SK-N-SH (cell line): ENCODE results near the gene PCNA.

Source experiments
- JUND ChIP-seq: IDR thresholded peaks from 2 replicates; pipeline ENCODE4 v1.4.0; 2012
- RAD21 ChIP-seq: IDR thresholded peaks from 2 replicates; pipeline ENCODE4 v1.6.1; 2012; ENCODE audit warnings: mild to moderate bottlenecking, low read length
- RFX5 ChIP-seq: IDR thresholded peaks from 2 replicates; pipeline ENCODE4 v1.6.1; 2012; ENCODE audit warnings: mild to moderate bottlenecking, improper control_type of control experiment, low read length
- SIN3A ChIP-seq: IDR thresholded peaks from 2 replicates; pipeline ENCODE4 v1.6.1; 2012; ENCODE audit warnings: low read depth, mild to moderate bottlenecking, low read length, moderate library complexity, borderline replicate concordance
- TF ChIP-seq, protein P1 (sequence below): IDR thresholded peaks from 2 replicates; pipeline ENCODE4; 2012
- TF ChIP-seq, protein P2 (sequence below): fragments of 200-600 bp; sonication (generic); IDR thresholded peaks from 2 replicates; pipeline ENCODE4 v1.6.1; 2017; ENCODE audit warnings: antibody characterized with exemption, mild to moderate bottlenecking, moderate library complexity

DNA sequence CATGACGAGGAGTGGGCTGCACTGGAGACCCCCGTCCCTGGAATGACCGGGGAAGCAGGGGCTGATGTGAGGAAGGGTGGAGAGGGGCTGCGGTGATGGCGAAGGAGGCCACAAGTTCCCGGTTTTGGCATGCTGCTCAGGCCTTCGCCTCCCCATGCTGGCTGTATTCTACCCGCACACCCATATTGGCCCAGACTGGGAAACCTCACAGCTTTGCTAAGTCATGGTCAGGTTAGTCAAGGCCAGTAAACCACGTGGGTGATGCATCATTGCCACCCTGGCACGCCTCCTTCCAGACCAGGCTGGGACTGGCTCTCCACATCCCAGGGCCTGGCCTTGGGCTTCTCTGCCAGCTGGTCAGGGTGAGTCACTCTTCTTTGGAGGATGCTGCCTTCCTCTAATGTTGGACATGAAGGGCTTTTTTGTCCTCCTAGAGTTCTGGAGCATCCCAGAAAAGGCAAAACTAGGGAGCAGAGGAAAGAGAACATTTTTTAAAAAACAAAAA, 53.8 kb downstream of the PCNA start:
- TF ChIP-seq, protein P1, sequence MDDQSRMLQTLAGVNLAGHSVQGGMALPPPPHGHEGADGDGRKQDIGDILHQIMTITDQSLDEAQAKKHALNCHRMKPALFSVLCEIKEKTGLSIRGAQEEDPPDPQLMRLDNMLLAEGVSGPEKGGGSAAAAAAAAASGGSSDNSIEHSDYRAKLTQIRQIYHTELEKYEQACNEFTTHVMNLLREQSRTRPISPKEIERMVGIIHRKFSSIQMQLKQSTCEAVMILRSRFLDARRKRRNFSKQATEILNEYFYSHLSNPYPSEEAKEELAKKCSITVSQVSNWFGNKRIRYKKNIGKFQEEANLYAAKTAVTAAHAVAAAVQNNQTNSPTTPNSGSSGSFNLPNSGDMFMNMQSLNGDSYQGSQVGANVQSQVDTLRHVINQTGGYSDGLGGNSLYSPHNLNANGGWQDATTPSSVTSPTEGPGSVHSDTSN: peak; percentile 57; the same call in 1 of the 2 replicates
- TF ChIP-seq, protein P2, sequence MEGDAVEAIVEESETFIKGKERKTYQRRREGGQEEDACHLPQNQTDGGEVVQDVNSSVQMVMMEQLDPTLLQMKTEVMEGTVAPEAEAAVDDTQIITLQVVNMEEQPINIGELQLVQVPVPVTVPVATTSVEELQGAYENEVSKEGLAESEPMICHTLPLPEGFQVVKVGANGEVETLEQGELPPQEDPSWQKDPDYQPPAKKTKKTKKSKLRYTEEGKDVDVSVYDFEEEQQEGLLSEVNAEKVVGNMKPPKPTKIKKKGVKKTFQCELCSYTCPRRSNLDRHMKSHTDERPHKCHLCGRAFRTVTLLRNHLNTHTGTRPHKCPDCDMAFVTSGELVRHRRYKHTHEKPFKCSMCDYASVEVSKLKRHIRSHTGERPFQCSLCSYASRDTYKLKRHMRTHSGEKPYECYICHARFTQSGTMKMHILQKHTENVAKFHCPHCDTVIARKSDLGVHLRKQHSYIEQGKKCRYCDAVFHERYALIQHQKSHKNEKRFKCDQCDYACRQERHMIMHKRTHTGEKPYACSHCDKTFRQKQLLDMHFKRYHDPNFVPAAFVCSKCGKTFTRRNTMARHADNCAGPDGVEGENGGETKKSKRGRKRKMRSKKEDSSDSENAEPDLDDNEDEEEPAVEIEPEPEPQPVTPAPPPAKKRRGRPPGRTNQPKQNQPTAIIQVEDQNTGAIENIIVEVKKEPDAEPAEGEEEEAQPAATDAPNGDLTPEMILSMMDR: no peak
- TF ChIP-seq RAD21 (no peak), JUND (peak; percentile 83), RFX5 (no peak), SIN3A (no peak)
